ENCODE data around the gene TNS3. TPM values are rescaled to one million over a fixed set of nuclear protein-coding genes. Genes with fewer than 3 reads are reported as not detected.

The TNS3 gene
- total and polyA plus RNA-seq, 2 experiments from 2014 or later: 2.7 to 5.7 TPM

GRCh38 chr7:47477191-47478016 lies 104.5 kb downstream of the TNS3 start:
- H3K4me3 ChIP-seq: no peak overlapping the region
- H3K36me3 ChIP-seq: no peaks in the 10 kb centered on the region
- DNase-seq (ENCODE audit: low read depth in 1 of 2, low spot score in 1 of 2): no peak
- no peak overlapping the region for H3K27ac ChIP-seq
- H3K27me3 ChIP-seq: no peaks in the 10 kb centered on the region
- H3K4me1 ChIP-seq (ENCODE audit: low read depth): peaks cover 28% of the 10 kb centered on the region
- TF ChIP-seq CTCF (IDR thresholded peaks at IDR 0.05; ENCODE audit: low read depth, low read length): no peak
- H3K9me3 ChIP-seq (ENCODE audit: low read depth): no peaks in the 10 kb centered on the region

GRCh38 chr7:47475880-47476227 lies 106.1 kb downstream of the TNS3 start:
- Histone ChIP-seq H3K4me3 (no peak overlapping the region), H3K36me3 (no peaks in the 10 kb centered on the region), H3K27me3 (no peaks in the 10 kb centered on the region), H3K9me3 (ENCODE audit: low read depth) (no peaks in the 10 kb centered on the region), H3K27ac (no peak overlapping the region), H3K4me1 (ENCODE audit: low read depth) (peaks cover 14% of the 10 kb centered on the region)
- DNase-seq (ENCODE audit: low read depth in 1 of 2, low spot score in 1 of 2): no peak
- no peak for TF ChIP-seq CTCF (IDR thresholded peaks at IDR 0.05; ENCODE audit: low read depth, low read length)

GRCh38 chr7:47474937-47475879 lies 106.7 kb downstream of the TNS3 start:
- Histone ChIP-seq H3K9me3 (ENCODE audit: low read depth) (no peaks in the 10 kb centered on the region), H3K27me3 (no peaks in the 10 kb centered on the region), H3K36me3 (no peaks in the 10 kb centered on the region), H3K27ac (no peak overlapping the region), H3K4me3 (no peak overlapping the region), H3K4me1 (ENCODE audit: low read depth) (peaks cover 10% of the 10 kb centered on the region)
- peak; percentile 51 to 95 for DNase-seq (ENCODE audit: low read depth in 1 of 2, low spot score in 1 of 2)
- TF ChIP-seq CTCF (IDR thresholded peaks at IDR 0.05; ENCODE audit: low read depth, low read length): peak; percentile 19

GRCh38 chr7:47474211-47474936 lies 107.5 kb downstream of the TNS3 start:
- Histone ChIP-seq H3K9me3 (ENCODE audit: low read depth) (no peaks in the 10 kb centered on the region), H3K27ac (no peak overlapping the region), H3K4me1 (ENCODE audit: low read depth) (peaks cover 10% of the 10 kb centered on the region), H3K36me3 (no peaks in the 10 kb centered on the region), H3K4me3 (no peak overlapping the region), H3K27me3 (no peaks in the 10 kb centered on the region)
- DNase-seq (ENCODE audit: low read depth in 1 of 2, low spot score in 1 of 2): peak in 1 of 2 donors; percentile 5
- TF ChIP-seq CTCF (IDR thresholded peaks at IDR 0.05; ENCODE audit: low read depth, low read length): no peak

GRCh38 chr7:47473499-47474210 lies 108.3 kb downstream of the TNS3 start:
- peak in 1 of 2 donors; percentile 10 for DNase-seq (ENCODE audit: low read depth in 1 of 2, low spot score in 1 of 2)
- Histone ChIP-seq H3K27ac (no peak overlapping the region), H3K36me3 (no peaks in the 10 kb centered on the region), H3K4me1 (ENCODE audit: low read depth) (peaks cover 10% of the 10 kb centered on the region), H3K9me3 (ENCODE audit: low read depth) (no peaks in the 10 kb centered on the region), H3K4me3 (no peak overlapping the region), H3K27me3 (no peaks in the 10 kb centered on the region)
- TF ChIP-seq CTCF (IDR thresholded peaks at IDR 0.05; ENCODE audit: low read depth, low read length): no peak

Measured in cardiac muscle cell (in vitro differentiated cells and primary cell).